SK-N-SH (cell line): ENCODE data around the gene CXCL3. TPM values are rescaled to one million over a fixed set of nuclear protein-coding genes. Genes with fewer than 3 reads are reported as not detected.

Source experiments
- CTCF ChIA-PET: fragments of 300-600, 350-600 bp; formaldehyde crosslinking; extraction: SDS; loops from one replicate; lab custom pipeline; 2021; lab: Yijun Ruan, JAX
- POLR2A ChIA-PET: fragments of 350-600 bp; sonication (Branson Sonifier 250); formaldehyde crosslinking; extraction: SDS; loops from one replicate; lab custom pipeline; 2020; ENCODE audit warnings: antibody characterized with exemption, inconsistent platforms; lab: Yijun Ruan, JAX
- DNase-seq: peaks from one replicate; pipeline ENCODE4 v3.0.0; 2012
- H2AFZ ChIP-seq: fragments of 200-600 bp; sonication (generic); 2 replicates; pipeline ENCODE4 v1.8.1; 2016; ENCODE audit warnings: antibody characterized with exemption, mild to moderate bottlenecking, low read depth
- H3F3A ChIP-seq: fragments of 200-600 bp; sonication (generic); replicated peaks from 2 replicates; pipeline ENCODE3; 2016; ENCODE audit warnings: antibody characterized with exemption, mild to moderate bottlenecking; ENCODE audit not compliant: insufficient read depth
- H3K27ac ChIP-seq, 2 experiments: fragments of 200-500 bp in 1 of 2; fragments of 200-600 bp in 1 of 2; sonication (Bioruptor generic) in 1 of 2; sonication (generic), shearing (Covaris generic) in 1 of 2; 2 replicates each; pipeline versions ENCODE4 v1.5.1 to v1.6.1; 2014 to 2016; ENCODE audit warnings: low read depth in 2 of 2, inconsistent platforms in 1 of 2, low read length in 1 of 2, mild to moderate bottlenecking in 1 of 2, mixed read lengths in 1 of 2
- H3K27me3 ChIP-seq: fragments of 200-600 bp; sonication (generic), shearing (Covaris generic); 2 replicates; pipeline ENCODE4 v1.6.1; 2016; ENCODE audit warnings: mixed run types; ENCODE audit not compliant: insufficient read depth
- H3K36me3 ChIP-seq, 2 experiments: fragments of 200-500 bp in 1 of 2; fragments of 200-600 bp in 1 of 2; sonication (Bioruptor generic) in 1 of 2; sonication (generic) in 1 of 2; replicated peaks in 1 of 2; 2 replicates each; pipeline versions ENCODE3 to v1.5.1; 2014 to 2016; ENCODE audit warnings: low read length in 1 of 2, mild to moderate bottlenecking in 1 of 2; ENCODE audit not compliant: insufficient read depth in 2 of 2, control insufficient read depth in 1 of 2
- H3K4me1 ChIP-seq, 2 experiments: fragments of 200-500 bp in 1 of 2; fragments of 200-600 bp in 1 of 2; sonication (Bioruptor generic) in 1 of 2; sonication (generic), shearing (Covaris generic) in 1 of 2; 2 replicates each; pipeline versions ENCODE4 v1.5.1 to v1.6.1; 2014 to 2016; ENCODE audit warnings: low read depth in 1 of 2, low read length in 1 of 2, mixed run types in 1 of 2; ENCODE audit not compliant: insufficient read depth in 2 of 2, control insufficient read depth in 1 of 2
- H3K4me2 ChIP-seq: fragments of 200-600 bp; sonication (generic), shearing (Covaris generic); 2 replicates; pipeline ENCODE4 v1.6.1; 2017; ENCODE audit warnings: mixed run types
- H3K4me3 ChIP-seq, 2 experiments: fragments of 200-500 bp in 1 of 2; fragments of 200-600 bp in 1 of 2; sonication (Bioruptor generic) in 1 of 2; sonication (generic), shearing (Covaris generic) in 1 of 2; 2 replicates each; pipeline versions ENCODE4 v1.5.1 to v1.8.1; 2014 to 2016; ENCODE audit warnings: low read depth in 2 of 2, inconsistent platforms in 1 of 2, low read length in 1 of 2, mild to moderate bottlenecking in 1 of 2, mixed read lengths in 1 of 2, moderate library complexity in 1 of 2
- H3K79me2 ChIP-seq: fragments of 200-600 bp; sonication (generic); 2 replicates; pipeline ENCODE4 v1.8.1; 2017; ENCODE audit warnings: mild to moderate bottlenecking; ENCODE audit not compliant: insufficient read depth
- H3K9ac ChIP-seq: fragments of 200-600 bp; sonication (generic); 2 replicates; pipeline ENCODE4 v1.6.1; 2017; ENCODE audit warnings: mixed run types
- H3K9me2 ChIP-seq: fragments of 200-600 bp; sonication (generic); 2 replicates; pipeline ENCODE4 v1.6.1; 2017; ENCODE audit warnings: mixed run types
- H3K9me3 ChIP-seq: fragments of 200-600 bp; sonication (generic); 2 replicates; pipeline ENCODE4 v1.6.1; 2017; ENCODE audit warnings: mixed run types, mild to moderate bottlenecking, moderate library complexity
- H4K20me1 ChIP-seq: fragments of 200-600 bp; sonication (generic); 2 replicates; pipeline ENCODE4 v1.6.1; 2017; ENCODE audit warnings: mild to moderate bottlenecking, mixed run types; ENCODE audit not compliant: insufficient read depth
- CHD2 ChIP-seq: fragments of 150-350 bp; IDR thresholded peaks from 2 replicates; pipeline ENCODE4 v1.6.1; 2018; ENCODE audit warnings: low read length; ENCODE audit not compliant: partially characterized antibody
- ELF1 ChIP-seq: IDR thresholded peaks from 2 replicates; pipeline ENCODE4 v1.4.0; 2012
- EP300 ChIP-seq, 2 experiments: IDR thresholded peaks; 2 replicates each; pipeline versions ENCODE4 v1.4.0 to v1.6.1; 2012; ENCODE audit warnings: borderline replicate concordance in 1 of 2, low read depth in 1 of 2, low read length in 1 of 2
- EZH2phosphoT487 ChIP-seq: fragments of 200-600 bp; sonication (generic); IDR thresholded peaks from 2 replicates; pipeline ENCODE4 v1.6.1; 2017; ENCODE audit warnings: low read depth, mixed run types, mild to moderate bottlenecking, antibody characterized with exemption, moderate library complexity, borderline replicate concordance
- GATA2 ChIP-seq: sonication (generic); formaldehyde crosslinking; IDR thresholded peaks from 2 replicates; pipeline ENCODE4 v1.5.0; 2020; ENCODE audit warnings: mild to moderate bottlenecking, missing genetic modification reagents
- JUND ChIP-seq: IDR thresholded peaks from 2 replicates; pipeline ENCODE4 v1.4.0; 2012
- MXI1 ChIP-seq: IDR thresholded peaks from 2 replicates; pipeline ENCODE4 v1.6.1; 2012; ENCODE audit warnings: mild to moderate bottlenecking, low read depth, low read length, improper control_type of control experiment
- NFIC ChIP-seq: IDR thresholded peaks from 2 replicates; pipeline ENCODE4 v1.4.0; 2012; ENCODE audit warnings: borderline replicate concordance
- NRF1 ChIP-seq: IDR thresholded peaks from 2 replicates; pipeline ENCODE4 v1.6.1; 2012; ENCODE audit warnings: low read depth, mild to moderate bottlenecking, low read length
- RAD21 ChIP-seq: IDR thresholded peaks from 2 replicates; pipeline ENCODE4 v1.6.1; 2012; ENCODE audit warnings: mild to moderate bottlenecking, low read length
- RCOR1 ChIP-seq: fragments of 150-350 bp; IDR thresholded peaks from 2 replicates; pipeline ENCODE4 v1.6.1; 2017; ENCODE audit warnings: antibody characterized with exemption, low read length
- RXRA ChIP-seq: IDR thresholded peaks from 2 replicates; pipeline ENCODE4 v1.4.0; 2012; ENCODE audit warnings: low read depth, mild to moderate bottlenecking, borderline replicate concordance
- SIN3A ChIP-seq: IDR thresholded peaks from 2 replicates; pipeline ENCODE4 v1.6.1; 2012; ENCODE audit warnings: low read depth, mild to moderate bottlenecking, low read length, moderate library complexity, borderline replicate concordance
- SMC3 ChIP-seq: IDR thresholded peaks from 2 replicates; pipeline ENCODE4 v1.6.1; 2012; ENCODE audit warnings: low read depth, low read length, improper control_type of control experiment
- TAF1 ChIP-seq: IDR thresholded peaks from 2 replicates; pipeline ENCODE4 v1.6.1; 2012; ENCODE audit warnings: low read depth, mild to moderate bottlenecking, low read length, moderate library complexity, borderline replicate concordance
- TCF12 ChIP-seq: IDR thresholded peaks from 2 replicates; pipeline ENCODE4 v1.4.0; 2012
- TEAD4 ChIP-seq: IDR thresholded peaks from 2 replicates; pipeline ENCODE4 v1.4.0; 2012; ENCODE audit warnings: mild to moderate bottlenecking, borderline replicate concordance; ENCODE audit not compliant: insufficient read depth
- USF2 ChIP-seq: fragments of 150-350 bp; IDR thresholded peaks from 2 replicates; pipeline ENCODE4 v1.6.1; 2017; ENCODE audit warnings: antibody characterized with exemption, low read length, low read depth, borderline replicate concordance
- YY1 ChIP-seq: IDR thresholded peaks from 2 replicates; pipeline ENCODE4 v1.4.0; 2012; ENCODE audit warnings: low read depth, mild to moderate bottlenecking
- WGBS: methylation state at CpG from one replicate; pipeline ENCODE4 v1.1.6; 2017; ENCODE audit warnings: low lambda C conversion rate; 5-methylcytosine and 5-hydroxymethylcytosine counted together
- polyA plus RNA-seq, 3 experiments: library from polyadenylated mRNA; depleted of rRNA; stranded (reverse); fragments of >200 nt; gene quantifications; 2 replicates each; pipeline ENCODE4 v1.2.3, GENCODE V29; 2012
- TF ChIP-seq, protein P1 (sequence below): IDR thresholded peaks from 2 replicates; pipeline ENCODE4; 2012
- TF ChIP-seq, protein P2 (sequence below): IDR thresholded peaks from 2 replicates; pipeline ENCODE4 v1.4.0; 2012; ENCODE audit warnings: low read depth, borderline replicate concordance

CXCL3 gene
- polyA plus RNA-seq, 1 of the 3 experiments (the other 2 are of a cell fraction), result 0.31 TPM

GRCh38 chr4:74039315-74039763 is 850 bp upstream of the CXCL3 start (continued):
- TF ChIP-seq YY1 (no peak), SIN3A (no peak)

GRCh38 chr4:74038086-74038424 is 434 bp downstream of the CXCL3 start:
- TF ChIP-seq TCF12 (no peak), MXI1 (no peak), JUND (no peak), RXRA (no peak), TEAD4 (no peak), USF2 (no peak), NFIC (no peak), SMC3 (no peak), RCOR1 (no peak), RAD21 (no peak), CHD2 (no peak), EZH2phosphoT487 (no peak), ELF1 (no peak), EP300 (IDR thresholded peaks at IDR 0.05; ENCODE audit: borderline replicate concordance in 1 of 2, low read depth in 1 of 2, low read length in 1 of 2) (no peak), NRF1 (no peak), GATA2 (CRISPR knock-in tag) (no peak), TAF1 (no peak)
- TF ChIP-seq, protein P1, sequence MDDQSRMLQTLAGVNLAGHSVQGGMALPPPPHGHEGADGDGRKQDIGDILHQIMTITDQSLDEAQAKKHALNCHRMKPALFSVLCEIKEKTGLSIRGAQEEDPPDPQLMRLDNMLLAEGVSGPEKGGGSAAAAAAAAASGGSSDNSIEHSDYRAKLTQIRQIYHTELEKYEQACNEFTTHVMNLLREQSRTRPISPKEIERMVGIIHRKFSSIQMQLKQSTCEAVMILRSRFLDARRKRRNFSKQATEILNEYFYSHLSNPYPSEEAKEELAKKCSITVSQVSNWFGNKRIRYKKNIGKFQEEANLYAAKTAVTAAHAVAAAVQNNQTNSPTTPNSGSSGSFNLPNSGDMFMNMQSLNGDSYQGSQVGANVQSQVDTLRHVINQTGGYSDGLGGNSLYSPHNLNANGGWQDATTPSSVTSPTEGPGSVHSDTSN, result no peak
- TF ChIP-seq, protein P2, sequence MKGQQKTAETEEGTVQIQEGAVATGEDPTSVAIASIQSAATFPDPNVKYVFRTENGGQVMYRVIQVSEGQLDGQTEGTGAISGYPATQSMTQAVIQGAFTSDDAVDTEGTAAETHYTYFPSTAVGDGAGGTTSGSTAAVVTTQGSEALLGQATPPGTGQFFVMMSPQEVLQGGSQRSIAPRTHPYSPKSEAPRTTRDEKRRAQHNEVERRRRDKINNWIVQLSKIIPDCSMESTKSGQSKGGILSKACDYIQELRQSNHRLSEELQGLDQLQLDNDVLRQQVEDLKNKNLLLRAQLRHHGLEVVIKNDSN, result no peak
- 3% methylated on average over 2 of the region's 17 CpGs for WGBS
- H3K27me3 ChIP-seq, result peaks cover 39% of the 10 kb centered on the region; the same call in 1 of the 2 replicates
- no peak for DNase-seq
- H3K79me2 ChIP-seq, result no peaks in the 10 kb centered on the region
- no peaks in the 10 kb centered on the region for H3F3A ChIP-seq
- H3K36me3 ChIP-seq, result no peaks in the 10 kb centered on the region
- H3K4me3 ChIP-seq, result peak overlapping the region; percentile 52 to 69; a peak in 3 of 4 replicates
- no peak overlapping the region for H3K9ac ChIP-seq
- ChIA-PET CTCF (no interaction called here), POLR2A (no interaction called here)
- peak overlapping the region; percentile 96 for H3K4me2 ChIP-seq
- H3K9me3 ChIP-seq, result no peaks in the 10 kb centered on the region
- H4K20me1 ChIP-seq, result no peaks in the 10 kb centered on the region
- no peak overlapping the region for H3K27ac ChIP-seq
- H2AFZ ChIP-seq, result 0 out of 2 replicates have a peak overlapping the region, but pooled peaks have one; percentile 44
- peaks cover 0 to 9% of the 10 kb centered on the region in 2 experiments; a peak in 1 of 4 replicates for H3K4me1 ChIP-seq
- H3K9me2 ChIP-seq, result no peaks in the 10 kb centered on the region
